KMS-11 (cell line): ENCODE results near the gene CENPO.

Experiments
- H2AFZ ChIP-seq: fragments of 200-600 bp; sonication (generic); 2 replicates; pipeline ENCODE4 v1.6.1; 2016; ENCODE audit warnings: antibody characterized with exemption, mixed run types, low read depth
- H3K27ac ChIP-seq: fragments of 200-600 bp; sonication (generic); 2 replicates; pipeline ENCODE4 v1.6.1; 2016; ENCODE audit warnings: mild to moderate bottlenecking, mixed run types
- H3K27me3 ChIP-seq: fragments of 200-600 bp; sonication (generic); 2 replicates; pipeline ENCODE4 v1.6.1; 2017; ENCODE audit warnings: mild to moderate bottlenecking, low read depth, mixed run types, moderate library complexity; ENCODE audit not compliant: insufficient read depth
- H3K36me3 ChIP-seq: fragments of 200-600 bp; sonication (generic); 2 replicates; pipeline ENCODE4 v1.6.1; 2017; ENCODE audit warnings: mild to moderate bottlenecking, mixed run types; ENCODE audit not compliant: insufficient read depth
- H3K4me1 ChIP-seq: fragments of 200-600 bp; sonication (generic); 2 replicates; pipeline ENCODE4 v1.6.1; 2016; ENCODE audit warnings: mild to moderate bottlenecking, low read depth, mixed run types; ENCODE audit not compliant: poor library complexity, severe bottlenecking
- H3K4me2 ChIP-seq: fragments of 200-600 bp; sonication (generic); 2 replicates; pipeline ENCODE4 v1.7.0; 2016; ENCODE audit warnings: mild to moderate bottlenecking, mixed run types
- H3K4me3 ChIP-seq: fragments of 200-600 bp; sonication (generic); IDR thresholded peaks from 2 replicates; pipeline ENCODE4 v1.6.1; 2017; ENCODE audit warnings: low read depth, low read length, mixed read lengths; ENCODE audit not compliant: insufficient read depth
- H3K79me2 ChIP-seq: fragments of 200-600 bp; sonication (generic); 2 replicates; pipeline ENCODE4 v1.6.1; 2016; ENCODE audit warnings: low read depth, mixed run types; ENCODE audit not compliant: insufficient read depth
- H3K9ac ChIP-seq: fragments of 200-600 bp; sonication (generic); 2 replicates; pipeline ENCODE4 v1.6.1; 2016; ENCODE audit warnings: mild to moderate bottlenecking, mixed run types
- H4K20me1 ChIP-seq: fragments of 200-600 bp; sonication (generic); 2 replicates; pipeline ENCODE4 v1.6.1; 2016; ENCODE audit warnings: mild to moderate bottlenecking, mixed run types; ENCODE audit not compliant: insufficient read depth
- CTCF ChIP-seq: fragments of 200-600 bp; sonication (generic); conservative IDR thresholded peaks from 2 replicates; pipeline ENCODE4 v1.6.1; 2017; ENCODE audit warnings: low read depth, mild to moderate bottlenecking, antibody characterized with exemption, low read length, moderate library complexity, mixed read lengths

The CENPO gene

GRCh38 chr2:24860631-24861030, 67.4 kb downstream of the CENPO start:
- Histone ChIP-seq H3K27ac (no peak overlapping the region), H3K4me3 (no peak overlapping the region), H3K79me2 (no peaks in the 10 kb centered on the region; the same call in 1 of the 2 replicates), H3K9ac (no peak overlapping the region), H4K20me1 (no peaks in the 10 kb centered on the region), H3K36me3 (0 out of 2 replicates have a peak, but pooled peaks cover 4% of the 10 kb centered on the region), H3K4me1 (no peaks in the 10 kb centered on the region), H2AFZ (no peak overlapping the region), H3K27me3 (no peaks in the 10 kb centered on the region), H3K4me2 (no peak overlapping the region)
- no peak for TF ChIP-seq CTCF

- no peaks in the 10 kb centered on the region for H3K27me3 ChIP-seq
- no peak overlapping the region for H3K4me3 ChIP-seq
- no peak overlapping the region for H3K27ac ChIP-seq
- no peak overlapping the region for H3K4me2 ChIP-seq
- TF ChIP-seq CTCF, result no peak
- H2AFZ ChIP-seq, result no peak overlapping the region
- H3K4me1 ChIP-seq, result no peaks in the 10 kb centered on the region
- H3K9ac ChIP-seq, result no peak overlapping the region
- H3K79me2 ChIP-seq, result no peaks in the 10 kb centered on the region; the same call in 1 of the 2 replicates
- 0 out of 2 replicates have a peak, but pooled peaks cover 4% of the 10 kb centered on the region for H3K36me3 ChIP-seq
- no peaks in the 10 kb centered on the region for H4K20me1 ChIP-seq
These were observed 68.3 kb downstream of the CENPO start for GRCh38 chr2:24861500-24861899.

- no peak overlapping the region for H3K4me2 ChIP-seq
- H3K27ac ChIP-seq, result no peak overlapping the region
- no peak overlapping the region for H3K9ac ChIP-seq
- 0 out of 2 replicates have a peak, but pooled peaks cover 4% of the 10 kb centered on the region for H3K36me3 ChIP-seq
- H2AFZ ChIP-seq, result no peak overlapping the region
- H3K4me1 ChIP-seq, result no peaks in the 10 kb centered on the region
- no peaks in the 10 kb centered on the region for H4K20me1 ChIP-seq
- no peak for TF ChIP-seq CTCF
- H3K27me3 ChIP-seq, result no peaks in the 10 kb centered on the region
- no peaks in the 10 kb centered on the region; the same call in 1 of the 2 replicates for H3K79me2 ChIP-seq
- H3K4me3 ChIP-seq, result no peak overlapping the region
These were observed 70.4 kb downstream of the CENPO start for GRCh38 chr2:24863641-24864040.

- H3K27ac ChIP-seq, result no peak overlapping the region
These were observed 73.7 kb downstream of the CENPO start for GRCh38 chr2:24866946-24867345.

More at GRCh38 chr2:24866946-24867345, 73.7 kb downstream of the CENPO start:
- Histone ChIP-seq H2AFZ (no peak overlapping the region), H3K27me3 (no peaks in the 10 kb centered on the region), H3K36me3 (0 out of 2 replicates have a peak, but pooled peaks cover 4% of the 10 kb centered on the region), H3K9ac (no peak overlapping the region), H3K4me3 (no peak overlapping the region), H3K4me2 (no peak overlapping the region), H3K79me2 (no peaks in the 10 kb centered on the region), H4K20me1 (no peaks in the 10 kb centered on the region), H3K4me1 (no peaks in the 10 kb centered on the region)
- TF ChIP-seq CTCF, result no peak
